HG03460 (cell line): Measurements from ENCODE around the gene MOGAT2.
"Not testable (repeated sequence)": the region's sequence is repeated elsewhere in the genome, so short reads cannot be mapped to it uniquely, and the experiment has no call there.

Experiments
- ATAC-seq: cut with Tn5 transposase; IDR thresholded peaks from one replicate; pipeline ENCODE4 v1.9.1; 2021; ENCODE audit not compliant: unreplicated experiment

Gene MOGAT2

DNA sequence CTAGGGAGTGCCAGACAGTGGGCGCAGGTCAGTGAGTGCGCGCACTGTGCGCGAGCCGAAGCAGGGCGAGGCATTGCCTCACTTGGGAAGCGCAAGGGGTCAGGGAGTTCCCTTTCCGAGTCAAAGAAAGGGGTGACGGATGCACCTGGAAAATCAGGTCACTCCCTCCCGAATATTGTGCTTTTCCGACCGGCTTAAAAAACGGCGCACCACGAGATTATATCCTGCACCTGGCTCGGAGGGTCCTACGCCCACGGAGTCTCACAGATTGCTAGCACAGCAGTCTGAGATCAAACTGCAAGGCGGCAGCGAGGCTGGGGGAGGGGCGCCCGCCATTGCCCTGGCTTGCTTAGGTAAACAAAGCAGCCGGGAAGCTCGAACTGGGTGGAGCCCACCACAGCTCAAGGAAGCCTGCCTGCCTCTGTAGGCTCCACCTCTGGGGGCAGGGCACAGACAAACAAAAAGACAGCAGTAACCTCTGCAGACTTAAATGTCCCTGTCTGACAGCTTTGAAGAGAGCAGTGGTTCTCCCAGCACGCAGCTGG is 31.2 kb downstream of the MOGAT2 start:
- not testable (repeated sequence) for ATAC-seq

GRCh38 chr11:75754933-75755332 is 37.3 kb downstream of the MOGAT2 start:
- ATAC-seq: not testable (repeated sequence)

DNA sequence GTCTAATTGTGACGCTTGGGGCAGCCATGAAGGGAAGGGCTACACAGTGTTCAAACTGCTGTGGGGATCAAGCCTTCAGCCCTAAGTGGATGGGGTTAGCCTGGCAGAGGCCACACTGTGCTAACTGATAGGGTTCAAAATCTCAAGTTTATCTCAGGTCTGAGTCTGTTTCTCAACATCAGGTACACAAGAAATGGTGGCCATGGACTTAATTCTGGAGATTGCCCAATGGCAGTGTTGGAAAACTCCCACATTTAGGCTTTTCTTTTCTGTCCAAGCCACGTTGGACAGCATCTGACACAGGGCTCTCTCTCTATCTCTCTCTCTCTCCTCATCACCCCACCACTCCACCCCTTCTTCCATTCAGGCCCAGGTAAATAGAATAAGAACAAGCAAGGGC is 40.0 kb downstream of the MOGAT2 start:
- ATAC-seq: no peak

GRCh38 chr11:75759832-75760231 is 42.2 kb downstream of the MOGAT2 start:
- ATAC-seq: no peak

- no peak for ATAC-seq
Measured at GRCh38 chr11:75760243-75760642, 42.6 kb downstream of the MOGAT2 start.

DNA sequence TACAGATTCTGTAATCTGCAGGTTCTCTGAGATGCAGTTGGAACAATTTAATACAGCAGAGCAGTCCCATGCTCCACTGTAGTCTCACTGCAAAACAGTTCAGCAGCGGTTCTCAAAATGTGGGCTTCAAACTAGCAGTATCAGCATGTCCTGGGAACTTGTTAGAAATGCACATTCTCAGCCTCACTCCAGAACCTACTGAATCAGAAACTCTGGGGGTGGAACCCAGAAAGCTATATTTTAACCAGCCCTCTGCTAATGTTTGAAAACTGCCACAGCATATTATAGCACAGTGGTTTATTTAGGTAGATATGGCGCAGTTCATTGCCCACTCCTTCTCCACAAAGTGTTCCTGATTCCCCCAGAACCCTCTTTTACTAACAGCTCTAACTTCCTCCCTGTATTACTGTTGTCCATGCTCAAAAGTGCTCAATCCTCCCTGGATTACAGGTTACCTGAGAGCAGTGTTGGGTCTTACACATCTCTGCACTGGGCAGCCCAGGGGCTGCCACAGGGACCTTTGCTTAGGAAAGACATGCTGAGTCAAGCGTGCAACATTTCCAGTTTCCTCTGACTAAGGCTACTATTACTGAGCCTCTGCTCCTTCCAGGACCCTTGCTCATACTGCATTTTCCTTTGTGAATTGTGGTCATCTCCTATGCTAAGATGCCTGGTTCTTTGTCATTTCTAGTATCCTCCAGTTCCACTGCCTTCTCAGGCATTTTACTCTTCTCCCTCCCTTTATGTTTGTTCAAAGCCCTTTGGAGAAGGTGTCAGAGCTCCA is 43.3 kb downstream of the MOGAT2 start:
- no peak for ATAC-seq

DNA sequence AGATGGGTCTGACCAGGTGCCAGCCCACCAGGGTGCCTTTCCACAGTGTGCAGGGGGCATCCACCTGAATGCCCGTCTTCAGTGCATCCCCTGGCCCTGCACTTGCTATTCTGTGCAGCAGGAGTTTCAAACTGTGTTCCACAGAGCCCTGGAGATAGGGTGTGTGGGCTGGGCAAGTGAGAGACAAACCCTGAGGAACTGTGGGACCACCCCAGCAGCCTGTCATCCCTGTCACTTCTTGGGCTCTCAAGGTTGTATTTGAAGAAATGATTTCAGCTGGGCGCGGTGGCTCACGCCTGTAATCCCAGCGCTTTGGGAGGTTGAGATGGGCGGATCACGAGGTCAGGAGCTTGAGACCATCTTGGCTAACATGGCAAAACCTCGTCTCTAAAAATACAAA is 44.5 kb downstream of the MOGAT2 start:
- ATAC-seq: no peak

- ATAC-seq: no peak
Measured at GRCh38 chr11:75762885-75763284, 45.2 kb downstream of the MOGAT2 start.

GRCh38 chr11:75763846-75764245 is 46.2 kb downstream of the MOGAT2 start:
- no peak for ATAC-seq

- ATAC-seq: no peak
Measured at GRCh38 chr11:75765116-75765515, 47.5 kb downstream of the MOGAT2 start.

- no peak for ATAC-seq
Measured at GRCh38 chr11:75766443-75767227, 49.0 kb downstream of the MOGAT2 start.

DNA sequence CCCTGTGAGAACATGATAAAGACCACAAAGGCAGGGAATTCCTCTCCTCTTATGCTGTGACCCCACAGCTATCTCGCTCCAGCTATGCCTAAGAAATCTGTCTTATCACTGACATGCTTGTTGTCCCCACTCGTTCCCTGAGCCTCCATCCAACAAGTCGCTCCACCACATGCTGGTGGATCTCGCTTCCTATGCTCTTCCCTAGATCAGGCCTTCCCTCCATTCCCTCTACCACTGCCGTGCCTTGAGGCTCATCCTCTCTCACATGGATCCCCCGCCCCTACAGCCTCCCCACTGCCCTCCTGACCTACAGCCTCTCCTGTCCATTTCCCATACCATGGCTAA is 49.6 kb downstream of the MOGAT2 start:
- no peak for ATAC-seq

DNA sequence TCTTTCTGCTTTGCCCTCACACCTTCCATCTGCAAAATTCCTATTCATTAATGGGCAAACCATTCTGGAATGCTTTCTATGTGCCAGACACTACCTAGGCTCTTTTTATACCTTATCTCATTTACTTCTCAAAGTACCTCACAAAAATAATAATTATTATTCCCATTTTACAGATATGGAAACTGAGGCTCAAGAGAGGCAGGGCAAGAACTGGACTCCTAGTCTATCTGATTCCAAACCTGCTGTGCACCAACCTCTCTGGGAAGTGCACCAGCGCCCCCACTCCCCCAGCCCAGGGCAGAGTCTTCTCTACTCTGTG is 50.1 kb downstream of the MOGAT2 start:
- ATAC-seq: no peak

DNA sequence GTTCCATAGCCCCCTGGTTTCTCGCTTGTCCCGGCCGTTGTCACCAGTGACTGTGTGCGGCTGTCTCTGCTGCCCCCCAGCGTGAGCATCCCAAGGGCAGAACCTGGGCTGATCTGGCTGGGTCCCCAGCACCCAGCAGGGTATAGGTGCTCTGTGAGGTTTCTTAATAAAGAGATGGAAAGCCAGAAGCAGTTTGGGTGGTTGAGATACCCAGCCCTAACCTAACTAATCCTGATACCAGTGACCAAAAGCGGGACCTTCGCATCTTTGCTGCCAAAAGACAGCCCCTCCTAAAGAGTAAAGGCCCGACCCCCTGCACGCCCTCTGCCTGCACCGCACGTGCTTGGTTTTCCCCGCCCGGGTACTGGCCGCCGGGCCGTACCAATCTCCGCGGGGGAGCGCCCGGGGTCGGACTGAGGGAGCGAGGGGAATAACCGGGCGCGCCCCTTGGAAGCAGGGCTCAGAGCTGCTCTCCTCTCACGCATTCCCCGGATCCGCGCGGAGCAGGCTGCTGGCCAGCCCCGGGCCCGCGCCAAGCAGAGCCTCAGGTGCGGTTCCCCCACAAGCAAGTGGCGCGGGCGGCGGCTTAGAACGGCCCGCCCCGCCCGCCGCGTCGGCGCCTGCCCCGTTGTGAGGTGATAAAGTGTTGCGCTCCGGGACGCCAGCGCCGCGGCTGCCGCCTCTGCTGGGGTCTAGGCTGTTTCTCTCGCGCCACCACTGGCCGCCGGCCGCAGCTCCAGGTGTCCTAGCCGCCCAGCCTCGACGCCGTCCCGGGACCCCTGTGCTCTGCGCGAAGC is 50.7 kb downstream of the MOGAT2 start, which contains the start of gene DGAT2:
Gene DGAT2, plus strand, starts transcription at position 667 of the 797 bp plus-strand sequence. CDS start 214 bp downstream, outside the sequence.
- peak; percentile 64 for ATAC-seq

- no peak for ATAC-seq
Measured at GRCh38 chr11:75768909-75769771, 51.5 kb downstream of the MOGAT2 start.

DNA sequence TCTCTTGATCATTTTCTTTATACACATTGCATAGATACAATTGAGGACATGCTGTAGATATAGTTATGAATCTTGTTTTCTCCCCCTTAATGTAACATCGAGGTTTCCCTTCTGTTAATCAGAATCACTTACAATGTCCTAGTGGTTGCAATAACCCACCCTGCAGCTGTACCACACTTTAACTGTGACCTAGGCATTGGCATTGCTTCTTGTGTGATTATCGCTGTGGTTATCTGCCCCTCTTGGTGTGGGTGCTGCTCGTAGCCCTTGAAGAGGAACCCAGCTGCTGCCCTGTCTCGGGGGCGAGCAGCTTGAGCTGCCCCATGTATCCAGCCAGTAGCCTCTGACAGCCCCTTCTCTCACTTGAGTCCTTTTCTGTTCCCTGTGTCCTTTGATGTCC is 52.5 kb downstream of the MOGAT2 start:
- no peak for ATAC-seq

DNA sequence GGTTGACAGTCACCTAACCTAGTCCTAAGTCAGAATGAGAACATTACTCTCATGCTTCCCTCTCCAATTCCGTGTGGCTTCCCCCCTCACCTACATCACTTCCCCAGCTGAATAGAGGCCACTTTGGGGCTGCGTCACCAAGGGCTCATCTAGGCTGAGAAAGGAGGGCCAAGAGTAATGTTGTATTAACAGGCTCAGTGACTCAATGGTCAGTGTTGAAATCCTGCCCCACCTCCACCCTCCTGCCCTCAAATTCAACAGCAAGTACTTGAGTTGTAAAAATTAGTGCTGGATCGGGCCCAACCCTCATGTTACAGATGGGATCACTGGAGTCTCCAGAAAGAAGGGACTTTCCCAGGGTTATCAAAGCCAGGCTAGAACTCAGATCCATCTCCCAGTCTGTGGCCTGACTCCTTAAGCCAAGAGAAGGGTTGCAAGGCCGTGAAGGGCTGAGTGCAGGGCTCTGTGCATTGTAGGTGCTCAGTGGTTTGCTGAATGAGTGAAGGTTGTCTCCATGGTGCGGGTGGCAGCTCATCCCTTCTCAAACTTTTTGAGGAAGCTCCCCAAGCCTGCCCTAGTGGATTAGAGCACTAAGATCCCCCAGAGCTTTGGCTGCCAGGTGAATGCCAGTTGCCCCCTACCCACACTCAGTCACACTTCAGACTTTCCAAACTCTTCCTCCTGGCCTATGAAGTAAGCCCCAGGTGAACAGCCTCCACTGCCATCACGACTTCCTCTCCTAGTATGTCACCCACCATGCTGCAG is 54.2 kb downstream of the MOGAT2 start:
- ATAC-seq: no peak

- peak; percentile 91 for ATAC-seq
Measured at GRCh38 chr11:75773595-75774353, 56.1 kb downstream of the MOGAT2 start.

- ATAC-seq: no peak
Measured at GRCh38 chr11:75775056-75775455, 57.4 kb downstream of the MOGAT2 start.
